Progenitor cell of endocrine pancreas (in vitro differentiated cells): Measurements from ENCODE around the gene VWA5A. TPM values are rescaled to one million over a fixed set of nuclear protein-coding genes. Genes with fewer than 3 reads are reported as not detected.

Experiments
- DNase-seq: peaks from one replicate; pipeline ENCODE4 v3.0.0; 2021; ENCODE audit warnings: low spot score; ENCODE audit not compliant: unreplicated experiment
- H3K27ac Mint-ChIP-seq: 2 replicates; pipeline ENCODE4 v1.8.0; 2021; ENCODE audit warnings: mild to moderate bottlenecking, moderate library complexity, mixed read lengths
- H3K27me3 Mint-ChIP-seq: 2 replicates; pipeline ENCODE4 v1.8.0; 2021; ENCODE audit warnings: mixed read lengths
- H3K36me3 Mint-ChIP-seq: 2 replicates; pipeline ENCODE4 v1.8.0; 2022; ENCODE audit warnings: mixed read lengths; ENCODE audit not compliant: insufficient read depth
- H3K4me1 Mint-ChIP-seq: 2 replicates; pipeline ENCODE4 v1.8.0; 2021; ENCODE audit warnings: low read depth, mixed read lengths
- H3K4me3 Mint-ChIP-seq: 2 replicates; pipeline ENCODE4 v1.8.0; 2021; ENCODE audit warnings: low read depth, mild to moderate bottlenecking, moderate library complexity, mixed read lengths
- H3K9me3 Mint-ChIP-seq: 2 replicates; pipeline ENCODE4 v1.8.0; 2021; ENCODE audit warnings: low read depth, mixed read lengths
- total RNA-seq: library from RNA; stranded (reverse); gene quantifications from 2 replicates; pipeline ENCODE4 v1.2.1, GENCODE V29; 2021
- TF ChIP-seq, protein P1 (sequence below): fragments of 200-600 bp; sonication (generic); IDR thresholded peaks from one replicate; pipeline ENCODE4 v1.5.0; 2021; ENCODE audit warnings: antibody characterized with exemption, mild to moderate bottlenecking; ENCODE audit not compliant: unreplicated experiment

VWA5A gene
- total RNA-seq, 1 donor from 2014 or later, result 22.6 TPM

DNA sequence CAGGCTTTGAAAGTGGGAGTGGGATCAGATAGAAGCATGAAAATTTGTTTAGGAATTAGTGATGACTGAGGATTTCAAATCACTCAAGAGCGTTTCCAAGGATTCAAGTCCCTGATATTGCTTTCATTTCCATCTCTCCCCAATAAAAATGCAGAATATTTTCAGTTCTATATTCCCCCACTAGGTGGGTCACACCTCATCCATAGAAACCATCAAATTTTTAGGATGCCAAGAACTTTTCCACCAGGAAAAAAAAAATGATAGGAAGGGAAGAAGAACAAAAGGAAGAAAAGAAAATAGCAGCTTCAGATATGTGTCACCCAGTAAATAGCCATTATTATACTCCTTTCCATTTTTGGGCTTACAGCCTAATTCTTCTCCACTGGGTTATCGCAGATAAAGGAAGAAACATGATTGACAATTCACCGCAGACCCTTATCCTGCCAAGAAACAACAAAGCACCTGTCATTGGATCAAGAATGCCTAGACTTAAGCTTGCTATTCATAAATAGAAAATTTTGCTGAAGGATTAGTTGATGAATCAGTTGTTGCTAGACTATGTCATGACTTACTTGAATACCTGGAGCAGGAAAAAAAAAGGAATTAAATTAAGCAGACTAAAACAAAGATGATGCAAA lies 37.6 kb downstream of the VWA5A start:
- Mint-ChIP-seq H3K4me1 (no peaks in the 10 kb centered on the region), H3K27ac (no peak overlapping the region), H3K9me3 (peaks cover 9% of the 10 kb centered on the region), H3K36me3 (peaks cover 7% of the 10 kb centered on the region), H3K4me3 (no peak overlapping the region), H3K27me3 (no peaks in the 10 kb centered on the region)
- DNase-seq, result no peak
- TF ChIP-seq, protein P1, sequence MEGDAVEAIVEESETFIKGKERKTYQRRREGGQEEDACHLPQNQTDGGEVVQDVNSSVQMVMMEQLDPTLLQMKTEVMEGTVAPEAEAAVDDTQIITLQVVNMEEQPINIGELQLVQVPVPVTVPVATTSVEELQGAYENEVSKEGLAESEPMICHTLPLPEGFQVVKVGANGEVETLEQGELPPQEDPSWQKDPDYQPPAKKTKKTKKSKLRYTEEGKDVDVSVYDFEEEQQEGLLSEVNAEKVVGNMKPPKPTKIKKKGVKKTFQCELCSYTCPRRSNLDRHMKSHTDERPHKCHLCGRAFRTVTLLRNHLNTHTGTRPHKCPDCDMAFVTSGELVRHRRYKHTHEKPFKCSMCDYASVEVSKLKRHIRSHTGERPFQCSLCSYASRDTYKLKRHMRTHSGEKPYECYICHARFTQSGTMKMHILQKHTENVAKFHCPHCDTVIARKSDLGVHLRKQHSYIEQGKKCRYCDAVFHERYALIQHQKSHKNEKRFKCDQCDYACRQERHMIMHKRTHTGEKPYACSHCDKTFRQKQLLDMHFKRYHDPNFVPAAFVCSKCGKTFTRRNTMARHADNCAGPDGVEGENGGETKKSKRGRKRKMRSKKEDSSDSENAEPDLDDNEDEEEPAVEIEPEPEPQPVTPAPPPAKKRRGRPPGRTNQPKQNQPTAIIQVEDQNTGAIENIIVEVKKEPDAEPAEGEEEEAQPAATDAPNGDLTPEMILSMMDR, result no peak

DNA sequence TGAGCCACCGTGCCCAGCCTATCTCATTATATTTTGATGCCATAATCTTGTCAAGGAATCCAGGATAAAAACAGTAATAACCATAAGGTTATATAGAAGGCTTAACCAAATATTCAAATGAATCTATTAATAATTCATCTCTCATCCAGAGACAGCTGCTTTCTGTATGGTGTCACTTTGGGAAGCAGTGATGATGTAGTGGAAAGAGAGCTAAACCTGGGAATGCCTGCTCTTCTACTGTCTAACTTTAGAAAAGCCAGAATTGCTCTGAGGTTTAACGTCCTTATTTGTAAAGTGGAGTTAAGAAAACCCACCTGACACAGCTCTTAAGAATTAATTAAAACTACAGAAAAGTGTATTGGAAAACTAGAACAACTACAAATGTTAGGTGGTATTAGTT lies 38.6 kb downstream of the VWA5A start:
- Mint-ChIP-seq H3K4me3 (no peak overlapping the region), H3K4me1 (no peaks in the 10 kb centered on the region), H3K9me3 (peaks cover 9% of the 10 kb centered on the region), H3K27me3 (no peaks in the 10 kb centered on the region), H3K36me3 (peaks cover 7% of the 10 kb centered on the region), H3K27ac (no peak overlapping the region)
- DNase-seq, result no peak
- TF ChIP-seq, protein P1, result no peak

DNA sequence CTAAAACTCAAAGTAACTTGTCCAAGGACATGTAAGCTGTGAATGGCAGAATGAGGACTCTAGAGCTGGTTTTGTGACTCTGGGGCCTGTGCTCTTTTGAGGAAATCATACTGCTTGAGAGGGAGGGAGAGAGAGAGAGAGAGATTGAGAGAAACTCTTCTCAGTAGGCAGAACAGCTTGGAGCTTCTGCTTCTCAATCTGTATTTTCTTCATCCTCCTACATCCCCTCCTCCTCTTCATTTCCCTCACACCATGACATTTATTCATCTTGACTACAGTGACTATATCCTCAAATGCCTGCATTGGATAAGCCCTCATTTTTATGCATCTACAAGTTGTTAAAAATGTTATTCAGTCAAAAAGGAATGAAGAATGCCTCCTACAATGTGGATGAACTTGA lies 44.2 kb downstream of the VWA5A start:
- Mint-ChIP-seq H3K27me3 (no peaks in the 10 kb centered on the region), H3K36me3 (no peaks in the 10 kb centered on the region), H3K9me3 (no peaks in the 10 kb centered on the region), H3K4me1 (no peaks in the 10 kb centered on the region), H3K4me3 (no peak overlapping the region), H3K27ac (no peak overlapping the region)
- TF ChIP-seq, protein P1, result no peak
- DNase-seq, result no peak

DNA sequence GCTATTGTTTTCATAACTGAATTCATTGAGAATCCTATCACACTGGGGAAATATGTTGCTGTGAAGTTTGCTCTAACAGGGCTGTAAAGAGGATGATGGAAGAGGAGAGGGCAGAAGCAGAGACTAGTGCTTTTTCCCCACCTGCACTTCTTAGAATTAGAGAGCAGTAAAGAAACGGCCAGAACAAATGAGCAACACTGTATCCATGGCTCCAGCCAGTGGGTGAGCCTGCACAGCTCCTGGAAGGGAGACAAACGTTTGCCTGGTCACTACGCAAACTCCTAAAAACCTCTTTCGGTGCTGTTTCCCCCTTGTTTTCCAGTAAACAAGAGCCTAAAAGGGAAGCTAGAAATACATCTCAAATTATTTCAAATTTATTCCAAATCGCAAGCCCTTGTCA lies 45.7 kb downstream of the VWA5A start:
- Mint-ChIP-seq H3K36me3 (no peaks in the 10 kb centered on the region), H3K4me3 (no peak overlapping the region), H3K27ac (no peak overlapping the region), H3K4me1 (no peaks in the 10 kb centered on the region), H3K27me3 (no peaks in the 10 kb centered on the region), H3K9me3 (no peaks in the 10 kb centered on the region)
- TF ChIP-seq, protein P1, result no peak
- no peak for DNase-seq

DNA sequence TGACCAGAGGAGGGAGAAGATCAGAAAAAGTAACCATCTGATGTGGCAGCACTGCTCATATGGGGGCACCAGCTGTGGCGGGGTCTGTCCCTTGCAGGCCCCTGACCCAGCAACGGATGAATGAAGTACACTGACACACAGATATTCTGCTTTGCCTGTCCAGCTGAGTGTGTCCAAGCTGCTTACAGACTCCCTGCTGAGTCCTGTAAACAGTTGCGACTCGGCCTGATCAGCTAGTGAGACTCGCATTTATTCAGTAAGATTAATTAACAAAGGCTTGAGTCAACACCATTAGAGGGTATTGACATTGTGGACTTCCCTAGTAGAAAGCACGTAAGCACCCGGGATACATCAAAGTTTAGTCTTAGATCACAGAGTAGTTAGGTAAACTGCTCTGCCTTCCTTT lies 52.6 kb downstream of the VWA5A start:
- H3K36me3 Mint-ChIP-seq, result no peaks in the 10 kb centered on the region
- H3K27me3 Mint-ChIP-seq, result no peaks in the 10 kb centered on the region
- no peak for DNase-seq
- H3K9me3 Mint-ChIP-seq, result peaks cover 7% of the 10 kb centered on the region
- H3K27ac Mint-ChIP-seq, result no peak overlapping the region
- H3K4me1 Mint-ChIP-seq, result peaks cover 18% of the 10 kb centered on the region
- no peak overlapping the region for H3K4me3 Mint-ChIP-seq
- TF ChIP-seq, protein P1, result no peak
